MM.1S (cell line): ENCODE measurements around the gene JADE2.

ENCODE experiments used
- DNase-seq: peaks from one replicate; pipeline ENCODE4 v3.0.0-alpha.2; 2015
- H2AFZ ChIP-seq: fragments of 300-600 bp; sonication (generic); 2 replicates; pipeline ENCODE4 v1.6.0; 2016; ENCODE audit warnings: antibody characterized with exemption, low read length
- H3F3A ChIP-seq: fragments of 300-600 bp; sonication (generic); 2 replicates; pipeline ENCODE4 v1.6.1; 2016; ENCODE audit warnings: mild to moderate bottlenecking, antibody characterized with exemption, low read length, moderate library complexity, mixed read lengths; ENCODE audit not compliant: insufficient read depth
- H3K27ac ChIP-seq: fragments of 300-600 bp; sonication (generic); 2 replicates; pipeline ENCODE4 v1.5.1; 2016; ENCODE audit warnings: mild to moderate bottlenecking, low read length
- H3K27me3 ChIP-seq: fragments of 300-600 bp; sonication (generic); replicated peaks from 2 replicates; pipeline ENCODE4 v1.6.0; 2016; ENCODE audit warnings: low read length; ENCODE audit not compliant: insufficient read depth
- H3K36me3 ChIP-seq: fragments of 300-600 bp; sonication (generic); replicated peaks from 2 replicates; pipeline ENCODE4 v1.6.1; 2016; ENCODE audit warnings: mild to moderate bottlenecking, low read length, mixed read lengths; ENCODE audit not compliant: insufficient read depth
- H3K4me1 ChIP-seq: fragments of 300-600 bp; sonication (generic); 2 replicates; pipeline ENCODE4 v1.6.1; 2016; ENCODE audit warnings: low read length, mixed read lengths
- H3K4me2 ChIP-seq: fragments of 300-600 bp; sonication (generic); 2 replicates; pipeline ENCODE4 v1.6.0; 2016; ENCODE audit warnings: low read depth, low read length
- H3K4me3 ChIP-seq: fragments of 300-600 bp; sonication (generic); 2 replicates; pipeline ENCODE4 v1.5.1; 2016; ENCODE audit warnings: low read length, mixed read lengths
- H3K79me2 ChIP-seq: fragments of 300-600 bp; sonication (generic); 2 replicates; pipeline ENCODE4 v1.6.1; 2016; ENCODE audit warnings: mixed run types, low read length, mixed read lengths
- H3K9ac ChIP-seq: fragments of 300-600 bp; sonication (generic); 2 replicates; pipeline ENCODE4 v1.6.1; 2016; ENCODE audit warnings: low read length, mixed read lengths
- H3K9me2 ChIP-seq: fragments of 300-600 bp; sonication (generic); replicated peaks from 2 replicates; pipeline ENCODE4 v1.6.1; 2016; ENCODE audit warnings: mild to moderate bottlenecking, low read length, mixed read lengths; ENCODE audit not compliant: insufficient read depth
- H3K9me3 ChIP-seq: fragments of 300-600 bp; sonication (generic); replicated peaks from 2 replicates; pipeline ENCODE4 v1.6.1; 2016; ENCODE audit warnings: mild to moderate bottlenecking, low read length, mixed read lengths; ENCODE audit not compliant: insufficient read depth
- H4K20me1 ChIP-seq: fragments of 300-600 bp; sonication (generic); 2 replicates; pipeline ENCODE4 v1.6.1; 2016; ENCODE audit warnings: mild to moderate bottlenecking, low read length, moderate library complexity, mixed read lengths; ENCODE audit not compliant: insufficient read depth
- EZH2 ChIP-seq: fragments of 300-600 bp; sonication (generic); optimal IDR thresholded peaks from 2 replicates; pipeline ENCODE3; 2017; ENCODE audit warnings: low read depth, mild to moderate bottlenecking, antibody characterized with exemption, low read length, mixed read lengths
- EZH2phosphoT487 ChIP-seq: fragments of 300-600 bp; sonication (generic); IDR thresholded peaks from 2 replicates; pipeline ENCODE4 v1.6.1; 2018; ENCODE audit warnings: antibody characterized with exemption, low read length
- TF ChIP-seq, protein P1 (sequence below): fragments of 300-600 bp; sonication (generic); IDR thresholded peaks from 2 replicates; pipeline ENCODE4 v1.5.1; 2016; ENCODE audit warnings: antibody characterized with exemption, low read length, mixed read lengths

Gene JADE2

DNA sequence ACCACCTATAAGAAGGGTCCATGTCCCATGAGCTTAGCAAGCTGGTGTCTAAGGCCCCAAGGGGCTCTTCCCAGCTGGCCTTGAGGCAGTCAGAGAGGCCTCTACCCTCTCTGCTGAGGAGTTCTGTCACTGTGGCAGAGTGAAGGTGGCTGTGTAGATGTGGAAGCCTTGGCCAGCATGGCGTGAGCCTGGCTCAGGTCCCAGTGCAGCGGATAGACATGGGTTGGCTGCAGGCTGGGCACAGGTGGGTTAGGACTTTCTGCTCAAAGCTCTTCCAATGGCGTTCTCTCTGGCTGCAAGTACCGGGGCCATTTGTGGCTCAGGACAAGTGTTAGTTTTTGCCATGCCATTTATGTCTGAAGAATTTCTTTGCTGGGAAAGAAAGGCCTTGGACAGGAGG lies 47.3 kb downstream of the JADE2 start:
- Histone ChIP-seq H3K27ac (no peak overlapping the region), H3K36me3 (no peaks in the 10 kb centered on the region; the same call in 1 of the 2 replicates), H3K4me2 (no peak overlapping the region), H2AFZ (no peak overlapping the region), H3K27me3 (no peaks in the 10 kb centered on the region), H3K79me2 (0 out of 2 replicates have a peak, but pooled peaks cover 5% of the 10 kb centered on the region), H3K4me1 (peaks cover 9% of the 10 kb centered on the region), H4K20me1 (no peaks in the 10 kb centered on the region), H3K9me2 (no peaks in the 10 kb centered on the region), H3K4me3 (no peak overlapping the region), H3F3A (no peaks in the 10 kb centered on the region), H3K9ac (no peak overlapping the region), H3K9me3 (no peaks in the 10 kb centered on the region)
- no peak for DNase-seq
- TF ChIP-seq EZH2phosphoT487 (no peak), EZH2 (no peak)
- TF ChIP-seq, protein P1, sequence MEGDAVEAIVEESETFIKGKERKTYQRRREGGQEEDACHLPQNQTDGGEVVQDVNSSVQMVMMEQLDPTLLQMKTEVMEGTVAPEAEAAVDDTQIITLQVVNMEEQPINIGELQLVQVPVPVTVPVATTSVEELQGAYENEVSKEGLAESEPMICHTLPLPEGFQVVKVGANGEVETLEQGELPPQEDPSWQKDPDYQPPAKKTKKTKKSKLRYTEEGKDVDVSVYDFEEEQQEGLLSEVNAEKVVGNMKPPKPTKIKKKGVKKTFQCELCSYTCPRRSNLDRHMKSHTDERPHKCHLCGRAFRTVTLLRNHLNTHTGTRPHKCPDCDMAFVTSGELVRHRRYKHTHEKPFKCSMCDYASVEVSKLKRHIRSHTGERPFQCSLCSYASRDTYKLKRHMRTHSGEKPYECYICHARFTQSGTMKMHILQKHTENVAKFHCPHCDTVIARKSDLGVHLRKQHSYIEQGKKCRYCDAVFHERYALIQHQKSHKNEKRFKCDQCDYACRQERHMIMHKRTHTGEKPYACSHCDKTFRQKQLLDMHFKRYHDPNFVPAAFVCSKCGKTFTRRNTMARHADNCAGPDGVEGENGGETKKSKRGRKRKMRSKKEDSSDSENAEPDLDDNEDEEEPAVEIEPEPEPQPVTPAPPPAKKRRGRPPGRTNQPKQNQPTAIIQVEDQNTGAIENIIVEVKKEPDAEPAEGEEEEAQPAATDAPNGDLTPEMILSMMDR = no peak

DNA sequence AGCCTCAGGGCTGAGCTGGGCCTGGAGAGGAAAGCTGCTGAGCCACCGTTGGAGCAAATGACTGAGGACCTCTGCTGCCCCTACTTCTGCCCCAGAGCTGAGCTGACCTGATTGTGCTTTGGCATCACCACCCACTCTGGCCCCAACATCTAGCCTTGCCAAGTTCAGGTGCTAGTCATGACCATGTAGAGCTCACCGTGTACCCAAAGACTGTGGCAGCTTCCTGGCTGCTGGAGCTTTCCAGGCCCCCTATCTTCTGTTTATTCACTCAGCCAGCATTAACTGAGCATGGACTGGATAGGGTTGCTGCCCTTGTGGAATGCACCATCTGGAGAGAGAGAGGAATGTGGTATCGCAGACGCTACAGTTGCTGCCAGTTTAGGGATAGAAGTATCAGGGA lies 49.1 kb downstream of the JADE2 start:
- Histone ChIP-seq H3K4me2 (no peak overlapping the region), H3K9me2 (no peaks in the 10 kb centered on the region), H3K9me3 (no peaks in the 10 kb centered on the region), H3F3A (no peaks in the 10 kb centered on the region), H3K9ac (no peak overlapping the region), H3K4me3 (no peak overlapping the region), H3K4me1 (no peaks in the 10 kb centered on the region), H4K20me1 (no peaks in the 10 kb centered on the region), H2AFZ (no peak overlapping the region), H3K27me3 (no peaks in the 10 kb centered on the region), H3K36me3 (peaks cover 3% of the 10 kb centered on the region; the same call in 1 of the 2 replicates), H3K79me2 (no peaks in the 10 kb centered on the region), H3K27ac (no peak overlapping the region)
- DNase-seq = no peak
- TF ChIP-seq, protein P1 = no peak
- TF ChIP-seq EZH2 (no peak), EZH2phosphoT487 (no peak)

DNA sequence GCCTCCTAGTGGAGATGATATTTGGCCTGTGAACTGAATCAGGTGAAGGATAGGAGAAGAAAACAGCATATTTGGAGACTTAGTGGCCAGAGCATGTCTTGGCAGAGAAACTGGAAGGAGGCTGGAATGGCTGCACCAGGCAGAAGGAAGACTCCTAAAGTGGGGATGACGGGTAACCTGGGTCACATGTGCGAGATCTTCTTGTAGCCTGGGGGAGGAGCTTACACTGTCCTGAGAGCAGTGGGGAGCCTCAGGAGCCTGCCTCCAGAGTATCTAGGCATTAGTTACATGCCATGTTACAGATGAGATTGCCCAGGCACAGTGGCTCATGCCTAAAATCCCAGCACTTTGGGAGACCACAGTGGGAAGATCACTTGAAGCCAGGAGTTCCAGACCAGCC lies 49.8 kb downstream of the JADE2 start:
- Histone ChIP-seq H3K36me3 (peaks cover 3% of the 10 kb centered on the region; the same call in 1 of the 2 replicates), H3K4me1 (no peaks in the 10 kb centered on the region), H3K4me2 (no peak overlapping the region), H3F3A (no peaks in the 10 kb centered on the region), H3K9ac (no peak overlapping the region), H2AFZ (no peak overlapping the region), H4K20me1 (no peaks in the 10 kb centered on the region), H3K4me3 (no peak overlapping the region), H3K9me3 (no peaks in the 10 kb centered on the region), H3K9me2 (no peaks in the 10 kb centered on the region), H3K27ac (no peak overlapping the region), H3K79me2 (no peaks in the 10 kb centered on the region), H3K27me3 (no peaks in the 10 kb centered on the region)
- no peak for DNase-seq
- TF ChIP-seq EZH2phosphoT487 (no peak), EZH2 (no peak)
- TF ChIP-seq, protein P1 = no peak
